ENCODE results near the gene MRPS34.
A peak's percentile ranks its signal among the peaks of the same experiment; 100 is the strongest.

MRPS34 gene

GRCh38 chr16:1771188-1771863, 1.6 kb downstream of the MRPS34 start, which contains the start of gene NME3 (continued):
- TF ChIP-seq, protein P1, sequence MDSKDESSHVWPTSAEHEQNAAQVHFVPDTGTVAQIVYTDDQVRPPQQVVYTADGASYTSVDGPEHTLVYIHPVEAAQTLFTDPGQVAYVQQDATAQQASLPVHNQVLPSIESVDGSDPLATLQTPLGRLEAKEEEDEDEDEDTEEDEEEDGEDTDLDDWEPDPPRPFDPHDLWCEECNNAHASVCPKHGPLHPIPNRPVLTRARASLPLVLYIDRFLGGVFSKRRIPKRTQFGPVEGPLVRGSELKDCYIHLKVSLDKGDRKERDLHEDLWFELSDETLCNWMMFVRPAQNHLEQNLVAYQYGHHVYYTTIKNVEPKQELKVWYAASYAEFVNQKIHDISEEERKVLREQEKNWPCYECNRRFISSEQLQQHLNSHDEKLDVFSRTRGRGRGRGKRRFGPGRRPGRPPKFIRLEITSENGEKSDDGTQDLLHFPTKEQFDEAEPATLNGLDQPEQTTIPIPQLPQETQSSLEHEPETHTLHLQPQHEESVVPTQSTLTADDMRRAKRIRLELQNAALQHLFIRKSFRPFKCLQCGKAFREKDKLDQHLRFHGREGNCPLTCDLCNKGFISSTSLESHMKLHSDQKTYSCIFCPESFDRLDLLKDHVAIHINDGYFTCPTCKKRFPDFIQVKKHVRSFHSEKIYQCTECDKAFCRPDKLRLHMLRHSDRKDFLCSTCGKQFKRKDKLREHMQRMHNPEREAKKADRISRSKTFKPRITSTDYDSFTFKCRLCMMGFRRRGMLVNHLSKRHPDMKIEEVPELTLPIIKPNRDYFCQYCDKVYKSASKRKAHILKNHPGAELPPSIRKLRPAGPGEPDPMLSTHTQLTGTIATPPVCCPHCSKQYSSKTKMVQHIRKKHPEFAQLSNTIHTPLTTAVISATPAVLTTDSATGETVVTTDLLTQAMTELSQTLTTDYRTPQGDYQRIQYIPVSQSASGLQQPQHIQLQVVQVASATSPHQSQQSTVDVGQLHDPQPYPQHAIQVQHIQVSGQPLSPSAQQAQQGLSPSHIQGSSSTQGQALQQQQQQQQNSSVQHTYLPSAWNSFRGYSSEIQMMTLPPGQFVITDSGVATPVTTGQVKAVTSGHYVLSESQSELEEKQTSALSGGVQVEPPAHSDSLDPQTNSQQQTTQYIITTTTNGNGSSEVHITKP (tag by site-specific recombination; IDR thresholded peaks at IDR 0.05) = peak; percentile 87
- peak; percentile 88 for TF ChIP-seq PATZ1 (tag by site-specific recombination; IDR thresholded peaks at IDR 0.05)
- no peak for TF ChIP-seq ZNF26 (tag by site-specific recombination; IDR thresholded peaks at IDR 0.05)
- TF ChIP-seq GLIS1 (tag by site-specific recombination; IDR thresholded peaks at IDR 0.05) = peak; percentile 88
- no peak for TF ChIP-seq ZNF510 (tag by site-specific recombination; IDR thresholded peaks at IDR 0.05; ENCODE audit: insufficient replicate concordance)
- no peak for TF ChIP-seq ZNF449 (tag by site-specific recombination; IDR thresholded peaks at IDR 0.05)
- peak; percentile 89 for TF ChIP-seq ZNF423 (tag by site-specific recombination; IDR thresholded peaks at IDR 0.05)

DNA sequence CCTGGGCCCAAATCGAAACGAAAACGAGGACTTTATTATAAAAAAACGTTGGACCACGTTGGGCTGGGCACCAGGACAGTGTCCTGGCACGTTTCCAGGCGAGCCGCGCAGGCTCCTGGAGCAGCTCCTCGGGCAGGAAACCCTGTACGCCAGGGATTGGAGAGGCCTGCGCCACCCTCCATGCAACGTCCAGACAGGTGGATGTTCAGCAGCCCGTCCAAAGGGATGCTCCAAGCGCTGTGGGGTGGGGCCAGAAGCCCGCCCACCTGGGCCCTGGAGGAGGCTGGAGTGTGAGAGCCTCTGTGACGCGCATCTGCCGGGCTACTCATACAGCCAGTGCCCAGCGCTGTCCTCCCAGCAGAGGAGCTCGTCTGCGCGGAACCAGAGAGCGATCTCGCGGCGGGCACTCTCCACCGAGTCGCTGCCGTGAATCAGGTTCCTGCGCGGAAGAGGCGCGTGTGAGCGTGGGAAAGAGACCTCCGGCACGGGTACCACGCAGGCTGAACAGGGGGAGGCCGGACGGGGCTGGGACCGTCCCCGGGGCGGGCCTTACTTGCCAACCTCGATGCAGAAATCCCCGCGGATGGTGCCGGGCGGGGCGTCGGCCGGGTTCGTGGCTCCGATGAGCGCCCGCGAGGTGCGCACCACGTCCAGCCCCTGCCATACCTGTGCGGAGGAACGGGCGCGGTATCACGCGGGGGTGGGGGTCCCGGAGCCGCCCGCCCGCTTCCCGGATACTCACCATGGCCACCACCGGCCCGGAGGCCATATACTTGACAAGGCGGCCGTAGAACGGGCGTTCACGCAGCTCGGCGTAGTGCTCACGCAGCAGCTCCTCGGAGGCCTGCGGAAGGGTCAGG, 2.4 kb downstream of the MRPS34 start:
- ChIA-PET POLR2A (interaction anchor here (0.6 to 6.0 kb wide), 7 partner anchors 10 to 217 kb away, joined by 3 to 113 read pairs (median 4); partner anchors contain the start of genes CRAMP1, IFT140, JPT2 and NUBP2), CTCF (no interaction called here)
- Histone ChIP-seq H3K27ac (ENCODE audit: extremely low read depth, low read depth, low read length) (peak overlapping the region; percentile 94), H3K4me3 (ENCODE audit: low read depth, low read length) (peak overlapping the region; percentile 95), H3K9me3 (ENCODE audit: control insufficient read depth, insufficient read depth, low read depth, low read length) (no peaks in the 10 kb centered on the region), H3K4me1 (ENCODE audit: control insufficient read depth, insufficient read depth, low read length) (peaks cover 9% of the 10 kb centered on the region), H3K36me3 (ENCODE audit: control insufficient read depth in 2 of 2, insufficient read depth in 1 of 2, low read length in 2 of 2) (peaks cover 0 to 76% of the 10 kb centered on the region in 2 experiments; a peak in 1 of 3 replicates)
- TF ChIP-seq IKZF3 (tag by site-specific recombination; IDR thresholded peaks at IDR 0.05) = peak; percentile 85
- 0 out of 2 replicates have a peak, but pooled peaks have one; percentile 27 for TF ChIP-seq ZBTB11 (tag by site-specific recombination; conservative IDR thresholded peaks at IDR 0.05; ENCODE audit: low read depth)
- TF ChIP-seq ZNF292 (tag by site-specific recombination; IDR thresholded peaks at IDR 0.05; ENCODE audit: borderline replicate concordance, low read depth) = no peak
- TF ChIP-seq SP2 (tag by site-specific recombination; IDR thresholded peaks at IDR 0.05) = peak; percentile 90
- no peak for TF ChIP-seq ZNF560 (tag by site-specific recombination; IDR thresholded peaks at IDR 0.05; ENCODE audit: borderline replicate concordance)
- TF ChIP-seq ZNF26 (tag by site-specific recombination; IDR thresholded peaks at IDR 0.05) = no peak
- TF ChIP-seq ZNF555 (tag by site-specific recombination; conservative IDR thresholded peaks at IDR 0.05) = no peak
- peak; percentile 68 for TF ChIP-seq ZFHX2 (tag by site-specific recombination; conservative IDR thresholded peaks at IDR 0.05)
- TF ChIP-seq ZNF561 (tag by site-specific recombination; IDR thresholded peaks at IDR 0.05; ENCODE audit: borderline replicate concordance) = peak; percentile 67; the same call in 1 of the 2 replicates
- peak; percentile 81 for TF ChIP-seq ZEB2 (tag by site-specific recombination; IDR thresholded peaks at IDR 0.05)
- no peak for TF ChIP-seq ZNF621 (tag by site-specific recombination; IDR thresholded peaks at IDR 0.05)
- TF ChIP-seq ZSCAN16 (tag by site-specific recombination; IDR thresholded peaks at IDR 0.05) = no peak
- TF ChIP-seq KLF16 (tag by site-specific recombination; IDR thresholded peaks at IDR 0.05) = peak; percentile 69; the same call in 1 of the 2 replicates
